ENCODE data around the gene SUMO1. TPM values are rescaled to one million over a fixed set of nuclear protein-coding genes. Genes with fewer than 3 reads are reported as not detected.
"Not testable (repeated sequence)": the region's sequence is repeated elsewhere in the genome, so short reads cannot be mapped to it uniquely, and the experiment has no call there.

The SUMO1 gene
- total and polyA plus RNA-seq, 2 of the 8 experiments (the other 6 are each of a cell fraction or from before 2014, with no cell fraction given) = 108 to 238 TPM

- H2BK120ac ChIP-seq (replicated peaks; ENCODE audit: low read depth, low read length); H3K9me3 ChIP-seq (ENCODE audit: insufficient read depth in 2 of 2, low read depth in 1 of 2, low read length in 1 of 2); H3K56ac ChIP-seq (replicated peaks; ENCODE audit: insufficient read length, low read depth, low read length); H3K18ac ChIP-seq (ENCODE audit: extremely low read depth, low read length); H3K4me3 ChIP-seq (ENCODE audit: extremely low read depth in 1 of 4, insufficient read depth in 2 of 4, low read depth in 3 of 4, low read length in 4 of 4); H4K8ac ChIP-seq (ENCODE audit: extremely low read depth, insufficient read depth, low read length); H3K79me1 ChIP-seq (ENCODE audit: low read depth, low read length); H3K23ac ChIP-seq (ENCODE audit: insufficient read length); H2BK12ac ChIP-seq (ENCODE audit: low read depth, low read length); H3K23me2 ChIP-seq (ENCODE audit: low read depth, low read length); H3K9ac ChIP-seq (replicated peaks in 1 of 4; ENCODE audit: extremely low read depth in 1 of 4, low read depth in 3 of 4, low read length in 3 of 4); H3K4me1 ChIP-seq (replicated peaks in 1 of 4; ENCODE audit: control insufficient read depth in 3 of 4, insufficient read depth in 4 of 4, low read length in 3 of 4); H3K4ac ChIP-seq (replicated peaks; ENCODE audit: insufficient read length, low read depth, low read length); H4K5ac ChIP-seq (ENCODE audit: insufficient read length, low read depth, low read length); H2AK5ac ChIP-seq (ENCODE audit: low read depth, low read length); H2BK5ac ChIP-seq (ENCODE audit: low read depth, low read length); H2BK20ac ChIP-seq (ENCODE audit: low read length); H2BK15ac ChIP-seq (ENCODE audit: low read length); H3K14ac ChIP-seq (ENCODE audit: insufficient read length); FAIRE-seq; H2AFZ ChIP-seq (ENCODE audit: low read length); H3K27me3 ChIP-seq (replicated peaks in 1 of 4; ENCODE audit: control insufficient read depth in 3 of 4, extremely low read depth in 1 of 4, insufficient read depth in 3 of 4, low read length in 3 of 4); H3K27ac ChIP-seq (ENCODE audit: low read depth, low read length); H4K91ac ChIP-seq (replicated peaks; ENCODE audit: insufficient read length, low read length); H3K4me2 ChIP-seq (ENCODE audit: insufficient read depth in 1 of 2, low read depth in 2 of 2, low read length in 2 of 2): not testable (repeated sequence)
- Histone ChIP-seq H4K20me1 (replicated peaks in 1 of 2; ENCODE audit: control insufficient read depth in 1 of 2, insufficient read depth in 2 of 2, low read length in 2 of 2) (peaks cover 17 to 28% of the 10 kb centered on the region in 2 experiments), H3K36me3 (ENCODE audit: control insufficient read depth in 2 of 4, insufficient read depth in 4 of 4, low read length in 3 of 4) (peaks cover 3 to 51% (median 33%) of the 10 kb centered on the region in 4 experiments), H3K79me2 (ENCODE audit: control insufficient read depth in 1 of 2, insufficient read depth in 2 of 2, low read length in 2 of 2) (peaks cover 16 to 96% of the 10 kb centered on the region in 2 experiments)
- ChIA-PET POLR2A (ENCODE audit: partially characterized antibody) (interaction anchor here (2.6 kb wide), 1 partner anchor 12 kb away, joined by 10 read pairs; no protein-coding TSS in a partner anchor), CTCF (ENCODE audit: partially characterized antibody) (interaction anchor here (0.7 to 3.6 kb wide), 4 partner anchors 17 to 1405 kb away, joined by 3 to 13 read pairs (median 3); no protein-coding TSS in a partner anchor)
- peak in 1 of 2 experiments; percentile 19 for DNase-seq (ENCODE audit: low read depth in 1 of 2, low spot score in 2 of 2)
- WGBS, 2 experiments (ENCODE audit: extremely low coverage in 1 of 2, insufficient coverage in 1 of 2, insufficient read length in 1 of 2, insufficient replicate concordance in 2 of 2, low coverage in 1 of 2, low lambda C conversion rate in 2 of 2, missing lambda C conversion rate in 1 of 2) = 97% methylated on average over 11 of the region's 11 CpGs; no CpG with 5 or more reads in 1 of the 2 experiments
Observed at GRCh38 chr2:202276078-202276720, 37.8 kb upstream of the SUMO1 start.
